Activated CD4-positive, alpha-beta T cell treated with anti-CD3 and anti-CD28 coated beads for 1 hour (primary cell): ENCODE results near the gene ZNF627.
A peak's percentile ranks its signal among the peaks of the same experiment; 100 is the strongest.
"Not testable (repeated sequence)": the region's sequence is repeated elsewhere in the genome, so short reads cannot be mapped to it uniquely, and the experiment has no call there.

Experiments used
- DNase-seq: peaks from one replicate; pipeline ENCODE4 v3.0.0-alpha.2; 2020

The ZNF627 gene

GRCh38 chr19:11576227-11576626, 21.1 kb upstream of the ZNF627 start:
- DNase-seq = no peak

- DNase-seq = no peak
Measured at GRCh38 chr19:11577451-11578257, 19.6 kb upstream of the ZNF627 start, which contains the start of gene ACP5. Gene ACP5, minus strand, starts transcription at chr19:11577645. Its CDS starts 328 bp downstream, at chr19:11577317.

GRCh38 chr19:11578258-11579142, 18.8 kb upstream of the ZNF627 start:
- DNase-seq = no peak

GRCh38 chr19:11580116-11580515, 17.2 kb upstream of the ZNF627 start:
- DNase-seq = no peak

- DNase-seq = no peak
Measured at GRCh38 chr19:11581740-11582139, 15.5 kb upstream of the ZNF627 start.

- no peak for DNase-seq
Measured at GRCh38 chr19:11586331-11586730, 11.0 kb upstream of the ZNF627 start.

- peak; percentile 64 for DNase-seq
Measured at GRCh38 chr19:11587302-11587974, 9.8 kb upstream of the ZNF627 start.

GRCh38 chr19:11587975-11588631, 9.2 kb upstream of the ZNF627 start:
- no peak for DNase-seq

- DNase-seq = no peak
Measured at GRCh38 chr19:11594084-11594483, 3.2 kb upstream of the ZNF627 start.

GRCh38 chr19:11596156-11596555, 1.1 kb upstream of the ZNF627 start:
- DNase-seq = no peak

- DNase-seq = no peak
Measured at GRCh38 chr19:11598103-11598483, 810 bp downstream of the ZNF627 start.

- DNase-seq = no peak
Measured at GRCh38 chr19:11598746-11599145, 1.5 kb downstream of the ZNF627 start.

- not testable (repeated sequence) for DNase-seq
Measured at GRCh38 chr19:11599704-11600103, 2.4 kb downstream of the ZNF627 start.

GRCh38 chr19:11606484-11606883, 9.2 kb downstream of the ZNF627 start:
- no peak for DNase-seq

- DNase-seq = no peak
Measured at GRCh38 chr19:11611730-11612129, 14.4 kb downstream of the ZNF627 start.

GRCh38 chr19:11612816-11613511, 15.7 kb downstream of the ZNF627 start:
- DNase-seq = no peak

- no peak for DNase-seq
Measured at GRCh38 chr19:11617180-11618062, 20.1 kb downstream of the ZNF627 start.

- DNase-seq = no peak
Measured at GRCh38 chr19:11620553-11620952, 23.3 kb downstream of the ZNF627 start.

- DNase-seq = not testable (repeated sequence)
Measured at GRCh38 chr19:11622401-11622800, 25.1 kb downstream of the ZNF627 start.

- DNase-seq = no peak
Measured at GRCh38 chr19:11624069-11624463, 26.8 kb downstream of the ZNF627 start.

GRCh38 chr19:11626252-11626651, 29.0 kb downstream of the ZNF627 start:
- DNase-seq = no peak
